HG03442 (cell line): ENCODE results near the gene OTOP3.
"Not testable (repeated sequence)": the region's sequence is repeated elsewhere in the genome, so short reads cannot be mapped to it uniquely, and the experiment has no call there.

Source experiments
- ATAC-seq: cut with Tn5 transposase; IDR thresholded peaks from one replicate; pipeline ENCODE4 v1.9.1; 2021; ENCODE audit warnings: mild to moderate bottlenecking, moderate library complexity; ENCODE audit not compliant: unreplicated experiment

The OTOP3 gene

GRCh38 chr17:74959826-74960515 lies 24.3 kb downstream of the OTOP3 start:
- no peak for ATAC-seq

- no peak for ATAC-seq
These were observed 25.1 kb downstream of the OTOP3 start for GRCh38 chr17:74960570-74961342.

GRCh38 chr17:74961657-74962350 lies 26.1 kb downstream of the OTOP3 start:
- ATAC-seq = no peak

GRCh38 chr17:74962622-74963394 lies 27.1 kb downstream of the OTOP3 start:
- ATAC-seq = no peak

GRCh38 chr17:74963656-74964055 lies 28.0 kb downstream of the OTOP3 start:
- no peak for ATAC-seq

- no peak for ATAC-seq
These were observed 28.6 kb downstream of the OTOP3 start for GRCh38 chr17:74964246-74964761.

- no peak for ATAC-seq
These were observed 29.4 kb downstream of the OTOP3 start for GRCh38 chr17:74964988-74965622.

- no peak for ATAC-seq
These were observed 32.7 kb downstream of the OTOP3 start for GRCh38 chr17:74968361-74968780.

GRCh38 chr17:74969501-74969900 lies 33.8 kb downstream of the OTOP3 start:
- ATAC-seq = not testable (repeated sequence)

- ATAC-seq = no peak
These were observed 34.7 kb downstream of the OTOP3 start for GRCh38 chr17:74970395-74970794.

GRCh38 chr17:74971069-74971841 lies 35.6 kb downstream of the OTOP3 start:
- no peak for ATAC-seq

- no peak for ATAC-seq
These were observed 36.1 kb downstream of the OTOP3 start for GRCh38 chr17:74971842-74972106.

GRCh38 chr17:74972107-74972972 lies 36.6 kb downstream of the OTOP3 start, which contains the start of gene HID1:
Gene HID1 (minus strand): TSS chr17:74972759. CDS start chr17:74972656, 103 bp downstream.
- no peak for ATAC-seq

GRCh38 chr17:74972973-74973328 lies 37.3 kb downstream of the OTOP3 start:
- no peak for ATAC-seq

GRCh38 chr17:74975943-74976342 lies 40.2 kb downstream of the OTOP3 start:
- ATAC-seq = no peak

GRCh38 chr17:74977802-74978201 lies 42.1 kb downstream of the OTOP3 start:
- ATAC-seq = no peak

- no peak for ATAC-seq
These were observed 42.5 kb downstream of the OTOP3 start for GRCh38 chr17:74978240-74978639.

GRCh38 chr17:74979408-74980146 lies 43.9 kb downstream of the OTOP3 start:
- ATAC-seq = no peak
